GM12878 (cell line): ENCODE results near the gene MYL3. TPM values are rescaled to one million over a fixed set of nuclear protein-coding genes. Genes with fewer than 3 reads are reported as not detected.

ENCODE experiments used
- CBFB ChIP-seq: IDR thresholded peaks from 2 replicates; pipeline ENCODE4 v1.6.1; 2016; ENCODE audit warnings: antibody characterized with exemption, low read depth
- CHD4 ChIP-seq: fragments of 200-600 bp; sonication (generic); IDR thresholded peaks from 2 replicates; pipeline ENCODE4 v1.6.1; 2016; ENCODE audit warnings: mild to moderate bottlenecking
- EED ChIP-seq: sonication (generic); IDR thresholded peaks from 2 replicates; pipeline ENCODE4 v1.6.1; 2016; ENCODE audit warnings: antibody characterized with exemption, low read depth
- MEF2B ChIP-seq: fragments of 450-650 bp; IDR thresholded peaks from 2 replicates; pipeline ENCODE4 v1.6.1; 2018; ENCODE audit warnings: mild to moderate bottlenecking, moderate library complexity; ENCODE audit not compliant: partially characterized antibody, poor library complexity, severe bottlenecking
- MLLT1 ChIP-seq: fragments of 450-650 bp; IDR thresholded peaks from 2 replicates; pipeline ENCODE4 v1.6.1; 2016; ENCODE audit warnings: mild to moderate bottlenecking
- MYB ChIP-seq: fragments of 150-350 bp; IDR thresholded peaks from 2 replicates; pipeline ENCODE4 v1.6.1; 2014; ENCODE audit warnings: mild to moderate bottlenecking, low read depth, low read length, borderline replicate concordance
- NFIC ChIP-seq: IDR thresholded peaks from 2 replicates; pipeline ENCODE4 v1.6.1; 2012; ENCODE audit warnings: low read depth, mild to moderate bottlenecking, inconsistent platforms, low read length, moderate library complexity
- NFXL1 ChIP-seq: fragments of 450-650 bp; IDR thresholded peaks from 2 replicates; pipeline ENCODE4 v1.6.1; 2017; ENCODE audit warnings: antibody characterized with exemption, mild to moderate bottlenecking, borderline replicate concordance
- NKRF ChIP-seq: fragments of 450-650 bp; conservative IDR thresholded peaks from 2 replicates; pipeline ENCODE4 v1.6.1; 2017; ENCODE audit warnings: mild to moderate bottlenecking, moderate library complexity
- PAX8 ChIP-seq: fragments of 450-650 bp; IDR thresholded peaks from 2 replicates; pipeline ENCODE4 v1.6.1; 2017; ENCODE audit warnings: mild to moderate bottlenecking, moderate library complexity
- PBX3 ChIP-seq: IDR thresholded peaks from 2 replicates; pipeline ENCODE4 v1.6.1; 2011; ENCODE audit warnings: mild to moderate bottlenecking, low read depth, low read length, moderate library complexity; ENCODE audit not compliant: insufficient replicate concordance
- PRDM15 ChIP-seq: fragments of 450-650 bp; formaldehyde crosslinking; IDR thresholded peaks from 2 replicates; pipeline ENCODE4 v1.4.0; 2020; ENCODE audit warnings: mild to moderate bottlenecking, moderate library complexity
- RAD51 ChIP-seq: fragments of 450-650 bp; IDR thresholded peaks from 2 replicates; pipeline ENCODE4 v1.6.1; 2016; ENCODE audit warnings: moderate library complexity, mild to moderate bottlenecking, inconsistent platforms
- RBBP5 ChIP-seq: fragments of 200-600 bp; sonication (generic); conservative IDR thresholded peaks from 2 replicates; pipeline ENCODE4 v1.6.1; 2016
- REST ChIP-seq: IDR thresholded peaks from 2 replicates; pipeline ENCODE4 v1.6.1; 2012; ENCODE audit warnings: mild to moderate bottlenecking, low read depth, low read length
- SUZ12 ChIP-seq: fragments of 200-600 bp; sonication (generic); IDR thresholded peaks from one replicate; pipeline ENCODE4 v1.6.1; 2018; ENCODE audit warnings: antibody characterized with exemption, mild to moderate bottlenecking; ENCODE audit not compliant: unreplicated experiment
- TBL1XR1 ChIP-seq: IDR thresholded peaks from 2 replicates; pipeline ENCODE4 v1.6.1; 2012; ENCODE audit warnings: low read depth, low read length, improper control_type of control experiment
- TCF7 ChIP-seq: IDR thresholded peaks from 2 replicates; pipeline ENCODE4 v1.6.1; 2014; ENCODE audit warnings: antibody characterized with exemption, borderline replicate concordance
- ZSCAN29 ChIP-seq: fragments of 450-650 bp; IDR thresholded peaks from 2 replicates; pipeline ENCODE4 v1.6.1; 2017; ENCODE audit warnings: mild to moderate bottlenecking, moderate library complexity
- ZZZ3 ChIP-seq: IDR thresholded peaks from 2 replicates; pipeline ENCODE4 v1.6.1; 2011; ENCODE audit warnings: low read depth; ENCODE audit not compliant: control insufficient read depth, insufficient read length
- polyA plus RNA-seq, 11 experiments: library from polyadenylated mRNA; depleted of rRNA in 4 of 11; unstranded in 6 of 11; stranded (reverse) in 5 of 11; fragments of >200 nt; fragmentation: Nextera tagmentation in 4 of 11; fragmentation: Illumina TruSeq in 1 of 11; extraction: Ambion mirVana in 4 of 11; extraction: Trizol in 1 of 11; gene quantifications; 1 replicate in 1 of 11; 2 replicates in 10 of 11; pipeline versions ENCODE4 v1.2.1 to v1.2.3, GENCODE V29; 2011 to 2016; ENCODE audit warnings: inconsistent platforms in 2 of 11, missing spikeins in 2 of 11, low read depth in 1 of 11
- total RNA-seq, 4 experiments: library from RNA; depleted of rRNA in 3 of 4; stranded (reverse); fragments of >200 nt in 3 of 4; fragmentation: Illumina TruSeq in 1 of 4; extraction: Trizol in 1 of 4; gene quantifications; 2 replicates each; pipeline versions ENCODE4 v1.2.1 to v1.2.3, GENCODE V29; 2013 to 2021

The MYL3 gene
- total and polyA plus RNA-seq, 10 of the 15 experiments (the other 5 are each of a cell fraction or from before 2014, with no cell fraction given), result 0.40 TPM; not detected in 9

GRCh38 chr3:46829699-46830208 lies 33.5 kb downstream of the MYL3 start (continued):
- no peak for TF ChIP-seq MLLT1
- TF ChIP-seq NKRF, result no peak
- TF ChIP-seq TCF7, result peak; percentile 87
- no peak for TF ChIP-seq SUZ12
- no peak for TF ChIP-seq PAX8
- TF ChIP-seq RBBP5, result no peak
- TF ChIP-seq PBX3, result peak; percentile 27
- no peak for TF ChIP-seq MYB
- TF ChIP-seq ZSCAN29, result no peak
- TF ChIP-seq NFIC, result no peak
- TF ChIP-seq CBFB, result peak; percentile 35; the same call in 1 of the 2 replicates
- no peak for TF ChIP-seq ZZZ3
- TF ChIP-seq RAD51, result no peak
- TF ChIP-seq MEF2B, result peak; percentile 31
- no peak for TF ChIP-seq EED
- TF ChIP-seq CHD4, result no peak
- TF ChIP-seq TBL1XR1, result no peak
- no peak for TF ChIP-seq PRDM15 (CRISPR knock-in tag)
- no peak for TF ChIP-seq NFXL1
- no peak for TF ChIP-seq REST
